ENCODE measurements around the gene TFR2.

Gene TFR2

GRCh38 chr7:100641463-100641859, at the start of gene TFR2:
Gene TFR2 (minus strand): TSS chr7:100641552. CDS start chr7:100641509, 43 bp downstream.
- no peak for DNase-seq

GRCh38 chr7:100689230-100690135, 48.1 kb upstream of the TFR2 start:
- DNase-seq: no peak

- DNase-seq: no peak
Observed at GRCh38 chr7:100688326-100688860, 47.0 kb upstream of the TFR2 start.

GRCh38 chr7:100687751-100688300, 46.5 kb upstream of the TFR2 start:
- DNase-seq: no peak

- no peak for DNase-seq
Observed at GRCh38 chr7:100687261-100687660, 45.9 kb upstream of the TFR2 start.

- no peak for DNase-seq
Observed at GRCh38 chr7:100686822-100687211, 45.5 kb upstream of the TFR2 start.

- DNase-seq: no peak
Observed at GRCh38 chr7:100686201-100686821, 45.0 kb upstream of the TFR2 start.

- no peak for DNase-seq
Observed at GRCh38 chr7:100685631-100686145, 44.3 kb upstream of the TFR2 start.

GRCh38 chr7:100685049-100685605, 43.8 kb upstream of the TFR2 start:
- DNase-seq: no peak

- DNase-seq: no peak
Observed at GRCh38 chr7:100684534-100685042, 43.2 kb upstream of the TFR2 start.

GRCh38 chr7:100683659-100684533, 42.5 kb upstream of the TFR2 start:
- DNase-seq: no peak

GRCh38 chr7:100682991-100683658, 41.8 kb upstream of the TFR2 start:
- no peak for DNase-seq

- no peak for DNase-seq
Observed at GRCh38 chr7:100682228-100682741, 40.9 kb upstream of the TFR2 start.

- DNase-seq: no peak
Observed at GRCh38 chr7:100681491-100682227, 40.3 kb upstream of the TFR2 start.

GRCh38 chr7:100680576-100681271, 39.4 kb upstream of the TFR2 start:
- no peak for DNase-seq

GRCh38 chr7:100679927-100680575, 38.7 kb upstream of the TFR2 start:
- DNase-seq: no peak

- no peak for DNase-seq
Observed at GRCh38 chr7:100679129-100679926, 38.0 kb upstream of the TFR2 start.

GRCh38 chr7:100678291-100678984, 37.1 kb upstream of the TFR2 start:
- DNase-seq: no peak
